SU-DHL-6 (cell line): Measurements from ENCODE around the gene PLPP1.

Experiments
- H2AFZ ChIP-seq: fragments of 200-600 bp; sonication (generic); 2 replicates; pipeline ENCODE4 v1.6.1; 2014; ENCODE audit warnings: low read depth, mild to moderate bottlenecking, moderate library complexity, mixed read lengths, antibody characterized with exemption, low read length; ENCODE audit not compliant: severe bottlenecking
- H3F3A ChIP-seq: fragments of 200-600 bp; shearing (Covaris generic); 2 replicates; pipeline ENCODE4 v1.6.0; 2016; ENCODE audit warnings: antibody characterized with exemption, mild to moderate bottlenecking; ENCODE audit not compliant: insufficient read depth
- H3K27ac ChIP-seq: fragments of 200-600 bp; sonication (generic); 2 replicates; pipeline ENCODE4 v1.5.1; 2016; ENCODE audit warnings: low read depth, mild to moderate bottlenecking, low read length, moderate library complexity, mixed read lengths
- H3K27me3 ChIP-seq: fragments of 200-600 bp; sonication (generic), shearing (Covaris generic); 2 replicates; pipeline ENCODE4 v1.6.0; 2014; ENCODE audit warnings: mild to moderate bottlenecking, low read length
- H3K36me3 ChIP-seq: fragments of 200-600 bp; sonication (generic); 2 replicates; pipeline ENCODE4 v1.6.1; 2014; ENCODE audit warnings: mild to moderate bottlenecking, low read length, mixed read lengths
- H3K4me2 ChIP-seq: fragments of 300-600, 200-600 bp; shearing (Covaris generic), sonication (generic); 2 replicates; pipeline ENCODE4 v1.6.0; 2014; ENCODE audit warnings: low read length, low read depth, mild to moderate bottlenecking; ENCODE audit not compliant: poor library complexity, severe bottlenecking
- H3K4me3 ChIP-seq: fragments of 200-600 bp; sonication (generic); 2 replicates; pipeline ENCODE4 v1.5.1; 2014; ENCODE audit warnings: antibody characterized with exemption, low read length, mild to moderate bottlenecking, mixed read lengths; ENCODE audit not compliant: insufficient read depth, poor library complexity, severe bottlenecking
- H3K79me2 ChIP-seq: fragments of 200-600 bp; sonication (generic); 2 replicates; pipeline ENCODE4 v1.6.1; 2014; ENCODE audit warnings: mild to moderate bottlenecking, low read length, moderate library complexity; ENCODE audit not compliant: insufficient read depth
- H3K9ac ChIP-seq: fragments of 200-600 bp; sonication (generic); 2 replicates; pipeline ENCODE4 v1.7.0; 2014; ENCODE audit warnings: mild to moderate bottlenecking, low read length
- H3K9me2 ChIP-seq: fragments of 200-600 bp; sonication (generic); replicated peaks from 2 replicates; pipeline ENCODE4 v1.6.1; 2014; ENCODE audit warnings: low read length; ENCODE audit not compliant: insufficient read depth
- H3K9me3 ChIP-seq: fragments of 200-600 bp; sonication (generic); 2 replicates; pipeline ENCODE4 v1.6.1; 2014; ENCODE audit warnings: low read length, mixed read lengths; ENCODE audit not compliant: insufficient read depth
- H4K20me1 ChIP-seq: fragments of 200-600 bp; sonication (generic); 2 replicates; pipeline ENCODE4 v1.6.1; 2014; ENCODE audit warnings: low read depth, mild to moderate bottlenecking, antibody characterized with exemption, low read length, moderate library complexity, mixed read lengths
- EZH2phosphoT487 ChIP-seq: fragments of 200-600 bp; sonication (generic), shearing (Covaris generic); conservative IDR thresholded peaks from 2 replicates; pipeline ENCODE4 v1.6.1; 2018; ENCODE audit warnings: mild to moderate bottlenecking, antibody characterized with exemption, low read length, moderate library complexity, mixed read lengths
- TF ChIP-seq, protein P1 (sequence below): fragments of 200-600 bp; sonication (generic); IDR thresholded peaks from one replicate; pipeline ENCODE4 v1.5.1; 2017; ENCODE audit warnings: antibody characterized with exemption, mild to moderate bottlenecking, low read length, moderate library complexity; ENCODE audit not compliant: insufficient read depth, poor library complexity, severe bottlenecking

Gene PLPP1

DNA sequence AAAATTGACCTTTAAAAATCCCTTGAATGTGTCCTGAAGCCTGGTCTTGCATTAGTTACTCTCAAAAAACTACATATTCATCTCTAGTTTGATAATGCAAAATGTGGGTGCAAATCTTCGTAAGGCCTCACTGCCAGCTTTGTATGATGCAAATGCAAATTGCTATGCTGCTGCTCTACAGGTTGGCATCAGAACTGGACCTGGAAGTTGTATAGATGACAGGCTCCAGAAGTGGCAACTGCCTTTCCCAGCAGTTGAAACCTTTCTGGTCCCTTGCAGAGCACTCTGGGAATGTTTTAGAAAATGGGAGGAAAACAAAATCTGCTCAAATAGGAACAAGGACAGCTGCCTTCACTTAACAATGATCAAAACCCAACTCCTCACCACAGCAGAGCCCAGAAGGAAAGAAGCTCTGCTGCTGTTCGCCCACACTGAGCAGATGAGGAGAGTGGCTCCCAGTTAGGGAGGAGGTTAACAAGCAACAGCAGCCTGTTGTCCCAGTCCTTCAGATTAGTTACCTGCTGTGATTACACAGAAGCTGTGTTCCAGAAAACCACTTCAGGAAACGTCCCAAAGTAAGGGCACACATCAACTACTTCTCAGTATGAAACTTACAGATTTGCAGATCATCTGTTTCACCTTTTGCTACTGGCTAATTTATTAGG, 93.5 kb downstream of the PLPP1 start:
- H3F3A ChIP-seq, result peaks cover 24% of the 10 kb centered on the region
- no peaks in the 10 kb centered on the region for H3K9me2 ChIP-seq
- no peak overlapping the region; the same call in 1 of the 2 replicates for H3K9ac ChIP-seq
- H4K20me1 ChIP-seq, result no peaks in the 10 kb centered on the region
- H3K4me3 ChIP-seq, result no peak overlapping the region
- H3K27me3 ChIP-seq, result no peaks in the 10 kb centered on the region
- H3K9me3 ChIP-seq, result no peaks in the 10 kb centered on the region
- TF ChIP-seq, protein P1, sequence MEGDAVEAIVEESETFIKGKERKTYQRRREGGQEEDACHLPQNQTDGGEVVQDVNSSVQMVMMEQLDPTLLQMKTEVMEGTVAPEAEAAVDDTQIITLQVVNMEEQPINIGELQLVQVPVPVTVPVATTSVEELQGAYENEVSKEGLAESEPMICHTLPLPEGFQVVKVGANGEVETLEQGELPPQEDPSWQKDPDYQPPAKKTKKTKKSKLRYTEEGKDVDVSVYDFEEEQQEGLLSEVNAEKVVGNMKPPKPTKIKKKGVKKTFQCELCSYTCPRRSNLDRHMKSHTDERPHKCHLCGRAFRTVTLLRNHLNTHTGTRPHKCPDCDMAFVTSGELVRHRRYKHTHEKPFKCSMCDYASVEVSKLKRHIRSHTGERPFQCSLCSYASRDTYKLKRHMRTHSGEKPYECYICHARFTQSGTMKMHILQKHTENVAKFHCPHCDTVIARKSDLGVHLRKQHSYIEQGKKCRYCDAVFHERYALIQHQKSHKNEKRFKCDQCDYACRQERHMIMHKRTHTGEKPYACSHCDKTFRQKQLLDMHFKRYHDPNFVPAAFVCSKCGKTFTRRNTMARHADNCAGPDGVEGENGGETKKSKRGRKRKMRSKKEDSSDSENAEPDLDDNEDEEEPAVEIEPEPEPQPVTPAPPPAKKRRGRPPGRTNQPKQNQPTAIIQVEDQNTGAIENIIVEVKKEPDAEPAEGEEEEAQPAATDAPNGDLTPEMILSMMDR, result no peak
- H2AFZ ChIP-seq, result no peak overlapping the region
- no peaks in the 10 kb centered on the region for H3K36me3 ChIP-seq
- peak overlapping the region; percentile 80 for H3K27ac ChIP-seq
- H3K4me2 ChIP-seq, result peak overlapping the region; percentile 61
- no peaks in the 10 kb centered on the region for H3K79me2 ChIP-seq

DNA sequence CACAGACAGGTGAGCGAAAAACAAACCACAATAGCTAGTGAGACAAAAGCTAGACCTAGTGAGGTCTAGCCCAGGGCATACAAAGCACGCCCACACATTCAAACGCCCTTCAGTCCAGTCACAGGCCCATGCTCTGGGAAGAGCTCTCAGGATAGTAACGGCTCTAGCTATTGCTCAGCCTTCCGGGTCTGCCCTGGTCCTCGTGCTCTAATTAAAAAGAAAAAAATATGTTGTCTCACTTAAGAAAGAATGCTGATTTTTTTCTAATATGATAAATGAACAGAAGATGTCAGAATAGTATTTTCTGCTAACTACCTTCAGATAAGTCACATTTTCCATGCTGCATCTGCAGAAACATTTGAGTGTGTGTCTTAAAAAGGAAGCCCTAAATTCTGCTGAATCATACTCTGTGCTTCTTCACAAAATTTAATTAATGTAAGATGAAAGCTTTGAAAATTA, 94.5 kb downstream of the PLPP1 start:
- H4K20me1 ChIP-seq, result no peaks in the 10 kb centered on the region
- H3K9me2 ChIP-seq, result no peaks in the 10 kb centered on the region
- TF ChIP-seq EZH2phosphoT487, result no peak
- TF ChIP-seq, protein P1, result no peak
- H3K9ac ChIP-seq, result peak overlapping the region; percentile 29
- peak overlapping the region; percentile 50 for H2AFZ ChIP-seq
- no peaks in the 10 kb centered on the region for H3K27me3 ChIP-seq
- H3K9me3 ChIP-seq, result no peaks in the 10 kb centered on the region
- H3F3A ChIP-seq, result peaks cover 24% of the 10 kb centered on the region
- H3K27ac ChIP-seq, result peak overlapping the region; percentile 80
- no peaks in the 10 kb centered on the region for H3K36me3 ChIP-seq
- H3K4me2 ChIP-seq, result peak overlapping the region; percentile 61
- no peaks in the 10 kb centered on the region for H3K79me2 ChIP-seq
- no peak overlapping the region for H3K4me3 ChIP-seq

DNA sequence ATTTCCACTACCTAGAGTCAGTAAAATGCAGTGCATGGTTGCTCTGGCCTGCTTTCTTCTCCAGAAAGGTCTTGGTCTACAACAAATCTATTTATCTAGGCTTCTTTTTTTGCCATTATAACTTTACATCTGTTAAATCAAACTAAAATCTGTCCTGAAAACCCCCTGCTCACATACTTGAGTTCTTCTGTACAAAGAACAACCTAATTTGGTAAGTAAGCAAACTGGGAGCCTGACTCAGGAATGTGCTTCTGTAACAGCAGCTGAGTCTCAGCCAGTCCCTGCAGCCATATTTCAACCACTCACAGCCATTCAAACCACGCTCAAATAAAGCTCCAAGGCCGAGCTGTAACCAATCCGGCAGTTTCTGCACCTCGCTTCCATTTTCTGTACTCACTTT, 95.8 kb downstream of the PLPP1 start:
- no peak overlapping the region for H3K9ac ChIP-seq
- no peak overlapping the region for H3K4me2 ChIP-seq
- no peak overlapping the region for H3K27ac ChIP-seq

More for the DNA sequence above, 95.8 kb downstream of the PLPP1 start:
- Histone ChIP-seq H4K20me1 (no peaks in the 10 kb centered on the region), H3K9me3 (no peaks in the 10 kb centered on the region), H2AFZ (no peak overlapping the region), H3K27me3 (no peaks in the 10 kb centered on the region), H3K9me2 (no peaks in the 10 kb centered on the region), H3K36me3 (no peaks in the 10 kb centered on the region), H3K4me3 (no peak overlapping the region), H3K79me2 (no peaks in the 10 kb centered on the region), H3F3A (peaks cover 24% of the 10 kb centered on the region)
- TF ChIP-seq, protein P1, result no peak
- no peak for TF ChIP-seq EZH2phosphoT487
